D721Med (cell line): Measurements from ENCODE around the gene PDIA5.
"Not testable (repeated sequence)": the region's sequence is repeated elsewhere in the genome, so short reads cannot be mapped to it uniquely, and the experiment has no call there.

ENCODE experiments used
- DNase-seq: peaks from one replicate; pipeline ENCODE4 v3.0.0; 2011; ENCODE audit warnings: low spot score; ENCODE audit not compliant: insufficient read length
- FAIRE-seq: peaks from 2 replicates; lab custom pipeline; 2011; peaks lifted over from hg19 to GRCh38; lab: Jason Lieb, UNC
- CTCF ChIP-seq: IDR thresholded peaks from 2 replicates; pipeline ENCODE4 v1.5.1; 2012; ENCODE audit warnings: mild to moderate bottlenecking, control low read depth; ENCODE audit not compliant: insufficient read depth; ENCODE audit errors: missing control alignments

PDIA5 gene

GRCh38 chr3:123143669-123144411, 77.0 kb downstream of the PDIA5 start:
- FAIRE-seq (peak; percentile 6), DNase-seq (no peak)
- no peak for TF ChIP-seq CTCF

GRCh38 chr3:123147754-123148535, 81.1 kb downstream of the PDIA5 start:
- no peak for FAIRE-seq
- no peak for TF ChIP-seq CTCF
- DNase-seq, result no peak

GRCh38 chr3:123148772-123149171, 81.9 kb downstream of the PDIA5 start:
- DNase-seq, result no peak
- FAIRE-seq, result no peak
- TF ChIP-seq CTCF, result no peak

- FAIRE-seq, result no peak
- TF ChIP-seq CTCF, result no peak
- no peak for DNase-seq
These were observed 82.7 kb downstream of the PDIA5 start for GRCh38 chr3:123149525-123149924.

- TF ChIP-seq CTCF, result no peak
- no peak for FAIRE-seq
- no peak for DNase-seq
These were observed 83.8 kb downstream of the PDIA5 start for GRCh38 chr3:123150449-123151215.

- FAIRE-seq (no peak), DNase-seq (no peak)
- TF ChIP-seq CTCF, result no peak
These were observed 84.5 kb downstream of the PDIA5 start for GRCh38 chr3:123151251-123151705.

GRCh38 chr3:123151853-123152420, 85.1 kb downstream of the PDIA5 start:
- not testable (repeated sequence) for DNase-seq, FAIRE-seq
